ENCODE data around the gene SMS.
"Not testable (repeated sequence)": the region's sequence is repeated elsewhere in the genome, so short reads cannot be mapped to it uniquely, and the experiment has no call there.

SMS gene

GRCh38 chrX:21947671-21948070 is 7.2 kb downstream of the SMS start:
- H3K27ac ChIP-seq (ENCODE audit: low read length), result no peak overlapping the region
- H3K79me2 ChIP-seq (ENCODE audit: low read length), result peaks cover 63% of the 10 kb centered on the region
- no peak overlapping the region for H3K4me2 ChIP-seq (ENCODE audit: low read depth, low read length)
- H3K27me3 ChIP-seq (replicated peaks; ENCODE audit: insufficient read depth, low read length), result no peaks in the 10 kb centered on the region
- no peaks in the 10 kb centered on the region for H3K9me2 ChIP-seq (replicated peaks; ENCODE audit: insufficient read depth, low read length)
- no peaks in the 10 kb centered on the region for H3K4me1 ChIP-seq (ENCODE audit: low read length)
- no peak overlapping the region for H2AFZ ChIP-seq (ENCODE audit: low read length)
- no peak for TF ChIP-seq CTCF (IDR thresholded peaks at IDR 0.05; ENCODE audit: low read length)
- no peak for TF ChIP-seq EZH2phosphoT487 (IDR thresholded peaks at IDR 0.05; ENCODE audit: low read length)
- TF ChIP-seq EZH2 (optimal IDR thresholded peaks at IDR 0.05; ENCODE audit: low read depth, low read length), result no peak
- no peak overlapping the region for H3K4me3 ChIP-seq (ENCODE audit: low read length)
- H3K9ac ChIP-seq (ENCODE audit: low read length), result no peak overlapping the region
- no peaks in the 10 kb centered on the region for H4K20me1 ChIP-seq (ENCODE audit: insufficient read depth, low read length)
- H3F3A ChIP-seq (ENCODE audit: insufficient read depth, low read length), result no peaks in the 10 kb centered on the region
- no peak for DNase-seq
- no peaks in the 10 kb centered on the region for H3K36me3 ChIP-seq (replicated peaks; ENCODE audit: insufficient read depth, low read length)
- H3K9me3 ChIP-seq (replicated peaks; ENCODE audit: insufficient read depth, low read length), result no peaks in the 10 kb centered on the region

- DNase-seq, result no peak
- Histone ChIP-seq H3K4me3 (ENCODE audit: low read length) (no peak overlapping the region), H3K27me3 (replicated peaks; ENCODE audit: insufficient read depth, low read length) (no peaks in the 10 kb centered on the region), H2AFZ (ENCODE audit: low read length) (no peak overlapping the region), H4K20me1 (ENCODE audit: insufficient read depth, low read length) (no peaks in the 10 kb centered on the region), H3K79me2 (ENCODE audit: low read length) (peaks cover 58% of the 10 kb centered on the region), H3K9ac (ENCODE audit: low read length) (no peak overlapping the region), H3K27ac (ENCODE audit: low read length) (no peak overlapping the region), H3K9me2 (replicated peaks; ENCODE audit: insufficient read depth, low read length) (no peaks in the 10 kb centered on the region), H3F3A (ENCODE audit: insufficient read depth, low read length) (no peaks in the 10 kb centered on the region), H3K4me2 (ENCODE audit: low read depth, low read length) (no peak overlapping the region), H3K36me3 (replicated peaks; ENCODE audit: insufficient read depth, low read length) (no peaks in the 10 kb centered on the region), H3K4me1 (ENCODE audit: low read length) (no peaks in the 10 kb centered on the region), H3K9me3 (replicated peaks; ENCODE audit: insufficient read depth, low read length) (no peaks in the 10 kb centered on the region)
- TF ChIP-seq EZH2 (optimal IDR thresholded peaks at IDR 0.05; ENCODE audit: low read depth, low read length) (no peak), CTCF (IDR thresholded peaks at IDR 0.05; ENCODE audit: low read length) (no peak)
Measured at GRCh38 chrX:21948897-21949578, 8.5 kb downstream of the SMS start.

- Histone ChIP-seq H3K36me3 (replicated peaks; ENCODE audit: insufficient read depth, low read length) (no peaks in the 10 kb centered on the region), H3K27ac (ENCODE audit: low read length) (no peak overlapping the region), H3K79me2 (ENCODE audit: low read length) (peaks cover 62% of the 10 kb centered on the region), H3K4me3 (ENCODE audit: low read length) (no peak overlapping the region), H2AFZ (ENCODE audit: low read length) (no peak overlapping the region), H3K4me2 (ENCODE audit: low read depth, low read length) (no peak overlapping the region), H3K9ac (ENCODE audit: low read length) (no peak overlapping the region), H3K27me3 (replicated peaks; ENCODE audit: insufficient read depth, low read length) (no peaks in the 10 kb centered on the region), H3K9me2 (replicated peaks; ENCODE audit: insufficient read depth, low read length) (no peaks in the 10 kb centered on the region), H3F3A (ENCODE audit: insufficient read depth, low read length) (no peaks in the 10 kb centered on the region), H3K4me1 (ENCODE audit: low read length) (no peaks in the 10 kb centered on the region), H4K20me1 (ENCODE audit: insufficient read depth, low read length) (no peaks in the 10 kb centered on the region), H3K9me3 (replicated peaks; ENCODE audit: insufficient read depth, low read length) (no peaks in the 10 kb centered on the region)
- no peak for DNase-seq
- no peak for TF ChIP-seq EZH2 (optimal IDR thresholded peaks at IDR 0.05; ENCODE audit: low read depth, low read length)
- no peak for TF ChIP-seq CTCF (IDR thresholded peaks at IDR 0.05; ENCODE audit: low read length)
- no peak for TF ChIP-seq EZH2phosphoT487 (IDR thresholded peaks at IDR 0.05; ENCODE audit: low read length)
Measured at GRCh38 chrX:21949689-21950088, 9.2 kb downstream of the SMS start.

- H3K79me2 ChIP-seq (ENCODE audit: low read length), result peaks cover 67% of the 10 kb centered on the region
Measured at GRCh38 chrX:21950557-21950956, 10.0 kb downstream of the SMS start.

More at GRCh38 chrX:21950557-21950956, 10.0 kb downstream of the SMS start:
- not testable (repeated sequence) for DNase-seq; H3K27me3 ChIP-seq (replicated peaks; ENCODE audit: insufficient read depth, low read length); H3K4me3 ChIP-seq (ENCODE audit: low read length); H2AFZ ChIP-seq (ENCODE audit: low read length); H3K27ac ChIP-seq (ENCODE audit: low read length); H3K4me2 ChIP-seq (ENCODE audit: low read depth, low read length); H3K4me1 ChIP-seq (ENCODE audit: low read length); H4K20me1 ChIP-seq (ENCODE audit: insufficient read depth, low read length); H3K36me3 ChIP-seq (replicated peaks; ENCODE audit: insufficient read depth, low read length); H3F3A ChIP-seq (ENCODE audit: insufficient read depth, low read length); H3K9me3 ChIP-seq (replicated peaks; ENCODE audit: insufficient read depth, low read length); H3K9ac ChIP-seq (ENCODE audit: low read length); H3K9me2 ChIP-seq (replicated peaks; ENCODE audit: insufficient read depth, low read length)
